Sigmoid colon (tissue), 7 donors: ENCODE measurements around the gene DAPP1. TPM values are rescaled to one million over a fixed set of nuclear protein-coding genes. Genes with fewer than 3 reads are reported as not detected.

ENCODE experiments used
- DNase-seq: peaks from one replicate; pipeline ENCODE4 v3.0.0-alpha.2; 2019
- H3K27ac ChIP-seq, 4 donors: fragments of 200-600 bp; sonication (generic); one replicate each; pipeline ENCODE4 v1.5.1; 2016 to 2019; ENCODE audit warnings: mild to moderate bottlenecking in 1 of 4
- H3K27me3 ChIP-seq, 3 donors: fragments of 200-600 bp; sonication (generic); one replicate each; pipeline ENCODE4 v1.5.1; 2019; ENCODE audit warnings: mild to moderate bottlenecking in 1 of 3
- H3K36me3 ChIP-seq, 4 donors: fragments of 200-600 bp; sonication (generic); one replicate each; pipeline ENCODE4 v1.5.1; 2016 to 2019
- H3K4me1 ChIP-seq, 4 donors: fragments of 200-600 bp; sonication (generic); one replicate each; pipeline ENCODE4 v1.5.1; 2017 to 2019
- H3K4me3 ChIP-seq, 4 donors: fragments of 200-600 bp; sonication (generic); one replicate each; pipeline ENCODE4 v1.5.1; 2017 to 2019; ENCODE audit warnings: mild to moderate bottlenecking in 2 of 4, moderate library complexity in 1 of 4
- H3K9me3 ChIP-seq, 4 donors: fragments of 200-600 bp in 3 of 4; sonication (generic) in 3 of 4; one replicate each; pipeline versions ENCODE4 v1.5.1 to v1.6.1; 2013 to 2019
- EP300 ChIP-seq, 4 donors: sonication (generic); formaldehyde crosslinking; IDR thresholded peaks; one replicate each; pipeline ENCODE4 v1.6.1; 2017; ENCODE audit warnings: antibody characterized with exemption in 4 of 4
- POLR2A ChIP-seq, 2 donors: fragments of 450-650 bp; IDR thresholded peaks; one replicate each; pipeline ENCODE4 v1.6.1; 2016; ENCODE audit warnings: antibody characterized with exemption in 2 of 2, mild to moderate bottlenecking in 2 of 2, moderate library complexity in 2 of 2
- POLR2AphosphoS5 ChIP-seq, 4 donors: sonication (generic); formaldehyde crosslinking; IDR thresholded peaks; one replicate each; pipeline ENCODE4 v1.6.1; 2017; ENCODE audit warnings: antibody characterized with exemption in 4 of 4
- WGBS, 2 donors: extraction: QIAGEN DNeasy Blood & Tissue Kit; methylation state at CpG; one replicate each; pipeline ENCODE4 v1.1.7; 2013; 5-methylcytosine and 5-hydroxymethylcytosine counted together
- intact Hi-C: fragments of 100-400 bp; cut with DNase I; formaldehyde crosslinking; loops from one replicate; pipeline ENCODE4 v1.15.1; 2023
- polyA plus RNA-seq, 3 donors: library from polyadenylated mRNA; stranded (reverse); fragments of 200-250 nt; gene quantifications; one replicate each; pipeline ENCODE4 v1.2.3, GENCODE V29; 2013
- total RNA-seq, 4 donors: library from RNA; depleted of rRNA; stranded (reverse); fragments of >200 nt; gene quantifications; one replicate each; pipeline ENCODE4 v1.1.0, GENCODE V29; 2016
- TF ChIP-seq, protein P1 (sequence below), 4 experiments: fragments of 450-650 bp in 3 of 4; fragments of 200-600 bp in 1 of 4; IDR thresholded peaks; one replicate each; pipeline ENCODE4 v1.5.1; 2016 to 2019; ENCODE audit warnings: antibody characterized with exemption in 4 of 4, mild to moderate bottlenecking in 3 of 4, moderate library complexity in 2 of 4
- donor health status: healthy with polysubstance abuse.
- donor health status: Bipolar disorder and iron deficiency.
- donor health status: healthy.

DAPP1 gene
- total and polyA plus RNA-seq, 7 donors: 0.36 to 17.9 (median 1.2) TPM

GRCh38 chr4:99853190-99853589 is 36.6 kb downstream of the DAPP1 start:
- Histone ChIP-seq H3K27ac (no peak overlapping the region), H3K9me3 (no peaks in the 10 kb centered on the region), H3K36me3 (no peaks in the 10 kb centered on the region), H3K4me1 (peaks cover 0 to 4% (median 0%) of the 10 kb centered on the region in 4 donors), H3K27me3 (no peaks in the 10 kb centered on the region), H3K4me3 (no peak overlapping the region)
- no peak for TF ChIP-seq POLR2A (IDR thresholded peaks at IDR 0.05)
- TF ChIP-seq POLR2AphosphoS5 (IDR thresholded peaks at IDR 0.05): no peak
- TF ChIP-seq, protein P1, sequence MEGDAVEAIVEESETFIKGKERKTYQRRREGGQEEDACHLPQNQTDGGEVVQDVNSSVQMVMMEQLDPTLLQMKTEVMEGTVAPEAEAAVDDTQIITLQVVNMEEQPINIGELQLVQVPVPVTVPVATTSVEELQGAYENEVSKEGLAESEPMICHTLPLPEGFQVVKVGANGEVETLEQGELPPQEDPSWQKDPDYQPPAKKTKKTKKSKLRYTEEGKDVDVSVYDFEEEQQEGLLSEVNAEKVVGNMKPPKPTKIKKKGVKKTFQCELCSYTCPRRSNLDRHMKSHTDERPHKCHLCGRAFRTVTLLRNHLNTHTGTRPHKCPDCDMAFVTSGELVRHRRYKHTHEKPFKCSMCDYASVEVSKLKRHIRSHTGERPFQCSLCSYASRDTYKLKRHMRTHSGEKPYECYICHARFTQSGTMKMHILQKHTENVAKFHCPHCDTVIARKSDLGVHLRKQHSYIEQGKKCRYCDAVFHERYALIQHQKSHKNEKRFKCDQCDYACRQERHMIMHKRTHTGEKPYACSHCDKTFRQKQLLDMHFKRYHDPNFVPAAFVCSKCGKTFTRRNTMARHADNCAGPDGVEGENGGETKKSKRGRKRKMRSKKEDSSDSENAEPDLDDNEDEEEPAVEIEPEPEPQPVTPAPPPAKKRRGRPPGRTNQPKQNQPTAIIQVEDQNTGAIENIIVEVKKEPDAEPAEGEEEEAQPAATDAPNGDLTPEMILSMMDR (IDR thresholded peaks at IDR 0.05): no peak
- no peak for TF ChIP-seq EP300 (IDR thresholded peaks at IDR 0.05)
- 72 to 86% methylated on average over 3 of the region's 3 CpGs for WGBS, 2 donors
- intact Hi-C loops: no loop called here
- no peak for DNase-seq

DNA sequence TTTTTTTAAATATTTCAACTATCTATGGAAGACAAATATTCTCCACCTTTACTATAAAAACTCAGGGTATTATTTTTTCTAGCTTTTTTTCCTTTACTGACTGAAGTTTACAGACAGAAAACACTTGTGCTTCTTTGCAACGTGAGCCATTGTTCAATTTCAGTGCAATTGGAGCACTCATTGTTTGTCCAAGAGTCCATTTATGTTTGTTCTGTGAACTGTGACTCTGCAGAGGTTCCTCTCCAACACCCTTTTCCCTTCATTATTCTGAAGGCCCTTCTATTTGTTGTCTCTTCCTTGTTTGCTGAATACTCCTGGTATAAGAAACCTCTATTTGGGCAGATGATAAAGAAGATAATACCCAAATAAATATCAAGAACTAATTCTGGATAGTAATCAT is 37.4 kb downstream of the DAPP1 start:
- DNase-seq: no peak
- H3K27ac ChIP-seq: no peak overlapping the region
- H3K4me1 ChIP-seq: peaks cover 0 to 4% (median 0%) of the 10 kb centered on the region in 4 donors
- no peaks in the 10 kb centered on the region for H3K9me3 ChIP-seq
- intact Hi-C loops: no loop called here
- TF ChIP-seq, protein P1 (IDR thresholded peaks at IDR 0.05): no peak
- H3K4me3 ChIP-seq: no peak overlapping the region
- H3K36me3 ChIP-seq: no peaks in the 10 kb centered on the region
- no peaks in the 10 kb centered on the region for H3K27me3 ChIP-seq
- 23 to 85% methylated on average over 1 of the region's 1 CpG for WGBS, 2 donors

GRCh38 chr4:99855678-99856077 is 39.1 kb downstream of the DAPP1 start:
- Histone ChIP-seq H3K4me1 (peaks cover 0 to 4% (median 0%) of the 10 kb centered on the region in 4 donors), H3K4me3 (no peak overlapping the region), H3K9me3 (no peaks in the 10 kb centered on the region), H3K27ac (peak overlapping the region in 1 of 4 donors; percentile 9), H3K27me3 (no peaks in the 10 kb centered on the region), H3K36me3 (no peaks in the 10 kb centered on the region)
- intact Hi-C loops: no loop called here
- 53 to 87% methylated on average over 1 of the region's 1 CpG for WGBS, 2 donors
- TF ChIP-seq POLR2AphosphoS5 (IDR thresholded peaks at IDR 0.05): no peak
- TF ChIP-seq, protein P1 (IDR thresholded peaks at IDR 0.05): no peak
- no peak for TF ChIP-seq POLR2A (IDR thresholded peaks at IDR 0.05)
- no peak for DNase-seq

- TF ChIP-seq POLR2AphosphoS5 (IDR thresholded peaks at IDR 0.05): no peak
- no peak for TF ChIP-seq POLR2A (IDR thresholded peaks at IDR 0.05)
- TF ChIP-seq, protein P1 (IDR thresholded peaks at IDR 0.05): no peak
- TF ChIP-seq EP300 (IDR thresholded peaks at IDR 0.05): no peak
- WGBS, 2 donors: 41 to 76% methylated on average over 1 of the region's 1 CpG
- Histone ChIP-seq H3K9me3 (no peaks in the 10 kb centered on the region), H3K4me3 (no peak overlapping the region), H3K4me1 (peaks cover 0 to 6% (median 1%) of the 10 kb centered on the region in 4 donors), H3K36me3 (no peaks in the 10 kb centered on the region), H3K27ac (peak overlapping the region in 1 of 4 donors; percentile 9), H3K27me3 (no peaks in the 10 kb centered on the region)
- intact Hi-C loops: no loop called here
- no peak for DNase-seq
Observed at GRCh38 chr4:99856166-99856565, 39.5 kb downstream of the DAPP1 start.

- H3K4me3 ChIP-seq: no peak overlapping the region
- TF ChIP-seq POLR2A (IDR thresholded peaks at IDR 0.05): no peak
- no peak for TF ChIP-seq EP300 (IDR thresholded peaks at IDR 0.05)
- TF ChIP-seq POLR2AphosphoS5 (IDR thresholded peaks at IDR 0.05): no peak
- TF ChIP-seq, protein P1 (IDR thresholded peaks at IDR 0.05): no peak
- 60 to 76% methylated on average over 3 of the region's 3 CpGs for WGBS, 2 donors
- no peak for DNase-seq
- no peak overlapping the region for H3K27ac ChIP-seq
- H3K4me1 ChIP-seq: peaks cover 0 to 17% (median 7%) of the 10 kb centered on the region in 4 donors
- no peaks in the 10 kb centered on the region for H3K27me3 ChIP-seq
- H3K36me3 ChIP-seq: no peaks in the 10 kb centered on the region
- intact Hi-C loops: no loop called here
- H3K9me3 ChIP-seq: no peaks in the 10 kb centered on the region
Observed at GRCh38 chr4:99857307-99857706, 40.7 kb downstream of the DAPP1 start.
